ENCODE data around the gene STARD8. TPM values are rescaled to one million over a fixed set of nuclear protein-coding genes. Genes with fewer than 3 reads are reported as not detected.
"Not testable (repeated sequence)": the region's sequence is repeated elsewhere in the genome, so short reads cannot be mapped to it uniquely, and the experiment has no call there.

STARD8 gene
- polyA plus RNA-seq, 1 experiment, result 2.9 TPM

- H3K4me3 ChIP-seq (ENCODE audit: low read depth, low read length), result no peak overlapping the region
- H3K27me3 ChIP-seq (ENCODE audit: control insufficient read depth, insufficient read depth, low read length), result no peaks in the 10 kb centered on the region
- ChIA-PET CTCF (interaction anchor here (0.6 to 1.0 kb wide), 2 partner anchors 15 to 216 kb away, joined by 3 read pairs; no protein-coding TSS in a partner anchor), POLR2A (no interaction called here)
- no peaks in the 10 kb centered on the region for H3K36me3 ChIP-seq (ENCODE audit: control insufficient read depth, insufficient read depth, low read length)
- TF ChIP-seq CTCF (IDR thresholded peaks at IDR 0.05; ENCODE audit: insufficient read depth, low read depth, low read length), result no peak
- DNase-seq (ENCODE audit: low read depth), result no peak
These were observed 80.2 kb downstream of the STARD8 start for GRCh38 chrX:68727696-68728095.

GRCh38 chrX:68728186-68728585 lies 80.7 kb downstream of the STARD8 start:
- H3K4me3 ChIP-seq (ENCODE audit: low read depth, low read length), result no peak overlapping the region
- H3K27me3 ChIP-seq (ENCODE audit: control insufficient read depth, insufficient read depth, low read length), result no peaks in the 10 kb centered on the region
- CTCF ChIA-PET, result interaction anchor here (1.0 kb wide), 1 partner anchor 217 kb away, joined by 3 read pairs; no protein-coding TSS in a partner anchor
- no peak for TF ChIP-seq CTCF (IDR thresholded peaks at IDR 0.05; ENCODE audit: insufficient read depth, low read depth, low read length)
- DNase-seq (ENCODE audit: low read depth), result no peak
- POLR2A ChIA-PET, result no interaction called here
- H3K36me3 ChIP-seq (ENCODE audit: control insufficient read depth, insufficient read depth, low read length), result no peaks in the 10 kb centered on the region

- Histone ChIP-seq H3K36me3 (ENCODE audit: control insufficient read depth, insufficient read depth, low read length) (no peaks in the 10 kb centered on the region), H3K4me3 (ENCODE audit: low read depth, low read length) (no peak overlapping the region), H3K27me3 (ENCODE audit: control insufficient read depth, insufficient read depth, low read length) (no peaks in the 10 kb centered on the region)
- ChIA-PET CTCF (interaction anchor here (1.2 kb wide), 1 partner anchor 131 kb away, joined by 3 read pairs; no protein-coding TSS in a partner anchor), POLR2A (no interaction called here)
- TF ChIP-seq CTCF (IDR thresholded peaks at IDR 0.05; ENCODE audit: insufficient read depth, low read depth, low read length), result no peak
- DNase-seq (ENCODE audit: low read depth), result no peak
These were observed 83.8 kb downstream of the STARD8 start for GRCh38 chrX:68731254-68731653.

- H3K36me3 ChIP-seq (ENCODE audit: control insufficient read depth, insufficient read depth, low read length), result no peaks in the 10 kb centered on the region
- no peak overlapping the region for H3K4me3 ChIP-seq (ENCODE audit: low read depth, low read length)
- ChIA-PET CTCF (interaction anchor here (0.6 to 1.5 kb wide), 3 partner anchors 133 to 499 kb away, joined by 3 read pairs; no protein-coding TSS in a partner anchor), POLR2A (no interaction called here)
- no peak for DNase-seq (ENCODE audit: low read depth)
- no peaks in the 10 kb centered on the region for H3K27me3 ChIP-seq (ENCODE audit: control insufficient read depth, insufficient read depth, low read length)
- TF ChIP-seq CTCF (IDR thresholded peaks at IDR 0.05; ENCODE audit: insufficient read depth, low read depth, low read length), result peak; percentile 77
These were observed 85.5 kb downstream of the STARD8 start for GRCh38 chrX:68732906-68733493.

DNA sequence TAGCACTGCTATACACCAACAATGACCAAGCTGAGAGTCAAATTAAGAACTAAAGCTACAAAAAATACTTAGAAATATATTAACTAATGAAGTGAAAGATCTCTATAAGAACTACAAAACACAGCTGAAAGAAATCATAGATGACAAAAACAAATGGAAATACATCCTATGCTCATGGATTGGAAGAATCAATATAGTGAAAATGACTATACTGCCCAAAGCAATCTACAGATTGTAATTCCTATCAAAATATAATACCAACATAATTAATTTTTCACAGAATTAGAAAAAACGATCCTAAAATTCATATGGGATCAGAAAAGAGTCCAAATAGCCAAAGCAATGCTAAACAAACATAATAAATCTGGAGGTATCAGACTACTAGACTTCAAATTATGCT lies 87.8 kb downstream of the STARD8 start:
- no peak for DNase-seq (ENCODE audit: low read depth)
- ChIA-PET POLR2A (no interaction called here), CTCF (interaction anchor here (1.4 kb wide), 1 partner anchor 25 kb away, joined by 3 read pairs; no protein-coding TSS in a partner anchor)
- H3K36me3 ChIP-seq (ENCODE audit: control insufficient read depth, insufficient read depth, low read length), result no peaks in the 10 kb centered on the region
- no peak for TF ChIP-seq CTCF (IDR thresholded peaks at IDR 0.05; ENCODE audit: insufficient read depth, low read depth, low read length)
- no peak overlapping the region for H3K4me3 ChIP-seq (ENCODE audit: low read depth, low read length)
- no peaks in the 10 kb centered on the region for H3K27me3 ChIP-seq (ENCODE audit: control insufficient read depth, insufficient read depth, low read length)

DNA sequence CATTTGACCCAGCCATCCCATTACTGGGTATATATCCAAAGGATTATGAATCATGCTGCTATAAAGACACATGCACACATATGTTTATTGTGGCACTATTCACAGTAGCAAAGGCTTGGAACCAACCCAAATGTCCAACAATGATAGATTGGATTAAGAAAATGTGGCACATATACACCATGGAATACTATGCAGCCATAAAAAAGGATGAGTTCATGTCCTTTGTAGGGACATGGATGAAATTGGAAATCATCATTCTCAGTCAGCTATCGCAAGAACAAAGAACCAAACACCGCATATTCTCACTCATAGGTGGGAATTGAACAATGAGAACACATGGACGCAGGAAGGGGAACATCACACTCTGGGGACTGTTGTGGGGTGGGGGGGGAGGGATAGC lies 94.4 kb downstream of the STARD8 start:
- H3K4me3 ChIP-seq (ENCODE audit: low read depth, low read length); DNase-seq (ENCODE audit: low read depth); H3K36me3 ChIP-seq (ENCODE audit: control insufficient read depth, insufficient read depth, low read length); POLR2A ChIA-PET; H3K27me3 ChIP-seq (ENCODE audit: control insufficient read depth, insufficient read depth, low read length); CTCF ChIA-PET: not testable (repeated sequence)
